Measurements from ENCODE around the gene C6orf163.

GRCh38 chr6:87376643-87377042 lies 32.0 kb downstream of the C6orf163 start:
- TF ChIP-seq CTCF (conservative IDR thresholded peaks at IDR 0.05; ENCODE audit: low read depth, low read length) (no peak), EZH2 (IDR thresholded peaks at IDR 0.05; ENCODE audit: borderline replicate concordance, low read depth, low read length, poor library complexity, severe bottlenecking) (no peak)
